ENCODE results near the gene GZMM. TPM values are rescaled to one million over a fixed set of nuclear protein-coding genes. Genes with fewer than 3 reads are reported as not detected.

The GZMM gene
- total and polyA plus RNA-seq, 2 experiments from 2014 or later: 0.29 TPM; not detected in 1

GRCh38 chr19:538641-539428 lies 5.0 kb upstream of the GZMM start:
- Histone ChIP-seq H3K4me2 (no peak overlapping the region), H3K36me3 (ENCODE audit: insufficient read depth) (no peaks in the 10 kb centered on the region; the same call in 1 of the 2 replicates), H3K79me2 (replicated peaks; ENCODE audit: insufficient read depth) (peaks cover 8% of the 10 kb centered on the region), H3K4me3 (no peak overlapping the region), H4K20me1 (replicated peaks; ENCODE audit: insufficient read depth) (peaks cover 9% of the 10 kb centered on the region), H3K27ac (ENCODE audit: low read depth) (no peak overlapping the region), H3K27me3 (ENCODE audit: insufficient read depth) (no peaks in the 10 kb centered on the region), H3F3A (replicated peaks; ENCODE audit: low read depth) (0 out of 2 replicates have a peak, but pooled peaks cover 9% of the 10 kb centered on the region), H2AFZ (no peak overlapping the region), H3K4me1 (ENCODE audit: insufficient read depth) (no peaks in the 10 kb centered on the region), H3K9me2 (ENCODE audit: insufficient read depth) (no peaks in the 10 kb centered on the region)
- no peak for DNase-seq (ENCODE audit: low spot score)
- TF ChIP-seq EZH2 (IDR thresholded peaks at IDR 0.05; ENCODE audit: low read depth, unreplicated experiment): no peak
- no peak for TF ChIP-seq CREB1 (CRISPR knock-in tag; IDR thresholded peaks at IDR 0.05; ENCODE audit: low read depth)
- TF ChIP-seq CTCF (conservative IDR thresholded peaks at IDR 0.05; ENCODE audit: low read depth in 2 of 2): no peak
- TF ChIP-seq ZNF114 (CRISPR knock-in tag; IDR thresholded peaks at IDR 0.05): no peak
- no peak for TF ChIP-seq JUNB (IDR thresholded peaks at IDR 0.05; ENCODE audit: unreplicated experiment)
- TF ChIP-seq ZNF331 (CRISPR knock-in tag; IDR thresholded peaks at IDR 0.05; ENCODE audit: low read depth): no peak
- TF ChIP-seq, protein P1, sequence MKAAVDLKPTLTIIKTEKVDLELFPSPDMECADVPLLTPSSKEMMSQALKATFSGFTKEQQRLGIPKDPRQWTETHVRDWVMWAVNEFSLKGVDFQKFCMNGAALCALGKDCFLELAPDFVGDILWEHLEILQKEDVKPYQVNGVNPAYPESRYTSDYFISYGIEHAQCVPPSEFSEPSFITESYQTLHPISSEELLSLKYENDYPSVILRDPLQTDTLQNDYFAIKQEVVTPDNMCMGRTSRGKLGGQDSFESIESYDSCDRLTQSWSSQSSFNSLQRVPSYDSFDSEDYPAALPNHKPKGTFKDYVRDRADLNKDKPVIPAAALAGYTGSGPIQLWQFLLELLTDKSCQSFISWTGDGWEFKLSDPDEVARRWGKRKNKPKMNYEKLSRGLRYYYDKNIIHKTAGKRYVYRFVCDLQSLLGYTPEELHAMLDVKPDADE (IDR thresholded peaks at IDR 0.05): no peak
- TF ChIP-seq, protein P2, sequence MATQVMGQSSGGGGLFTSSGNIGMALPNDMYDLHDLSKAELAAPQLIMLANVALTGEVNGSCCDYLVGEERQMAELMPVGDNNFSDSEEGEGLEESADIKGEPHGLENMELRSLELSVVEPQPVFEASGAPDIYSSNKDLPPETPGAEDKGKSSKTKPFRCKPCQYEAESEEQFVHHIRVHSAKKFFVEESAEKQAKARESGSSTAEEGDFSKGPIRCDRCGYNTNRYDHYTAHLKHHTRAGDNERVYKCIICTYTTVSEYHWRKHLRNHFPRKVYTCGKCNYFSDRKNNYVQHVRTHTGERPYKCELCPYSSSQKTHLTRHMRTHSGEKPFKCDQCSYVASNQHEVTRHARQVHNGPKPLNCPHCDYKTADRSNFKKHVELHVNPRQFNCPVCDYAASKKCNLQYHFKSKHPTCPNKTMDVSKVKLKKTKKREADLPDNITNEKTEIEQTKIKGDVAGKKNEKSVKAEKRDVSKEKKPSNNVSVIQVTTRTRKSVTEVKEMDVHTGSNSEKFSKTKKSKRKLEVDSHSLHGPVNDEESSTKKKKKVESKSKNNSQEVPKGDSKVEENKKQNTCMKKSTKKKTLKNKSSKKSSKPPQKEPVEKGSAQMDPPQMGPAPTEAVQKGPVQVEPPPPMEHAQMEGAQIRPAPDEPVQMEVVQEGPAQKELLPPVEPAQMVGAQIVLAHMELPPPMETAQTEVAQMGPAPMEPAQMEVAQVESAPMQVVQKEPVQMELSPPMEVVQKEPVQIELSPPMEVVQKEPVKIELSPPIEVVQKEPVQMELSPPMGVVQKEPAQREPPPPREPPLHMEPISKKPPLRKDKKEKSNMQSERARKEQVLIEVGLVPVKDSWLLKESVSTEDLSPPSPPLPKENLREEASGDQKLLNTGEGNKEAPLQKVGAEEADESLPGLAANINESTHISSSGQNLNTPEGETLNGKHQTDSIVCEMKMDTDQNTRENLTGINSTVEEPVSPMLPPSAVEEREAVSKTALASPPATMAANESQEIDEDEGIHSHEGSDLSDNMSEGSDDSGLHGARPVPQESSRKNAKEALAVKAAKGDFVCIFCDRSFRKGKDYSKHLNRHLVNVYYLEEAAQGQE (IDR thresholded peaks at IDR 0.05; ENCODE audit: unreplicated experiment): no peak
- H3K4me1 Mint-ChIP-seq: no peaks in the 10 kb centered on the region
- H3K4me3 Mint-ChIP-seq: no peak overlapping the region
- H3K36me3 Mint-ChIP-seq (ENCODE audit: low read depth): peaks cover 25% of the 10 kb centered on the region
- ATAC-seq: no peak
- no peaks in the 10 kb centered on the region; the same call in 2 of the 3 replicates for H3K9me3 Mint-ChIP-seq
- H3K27ac Mint-ChIP-seq: no peak overlapping the region
- H3K27me3 Mint-ChIP-seq (ENCODE audit: insufficient read depth, low read depth, poor library complexity): peaks cover 6% of the 10 kb centered on the region

All from GM23338 (cell line).